ENCODE data around the gene SOHLH1.

DNA sequence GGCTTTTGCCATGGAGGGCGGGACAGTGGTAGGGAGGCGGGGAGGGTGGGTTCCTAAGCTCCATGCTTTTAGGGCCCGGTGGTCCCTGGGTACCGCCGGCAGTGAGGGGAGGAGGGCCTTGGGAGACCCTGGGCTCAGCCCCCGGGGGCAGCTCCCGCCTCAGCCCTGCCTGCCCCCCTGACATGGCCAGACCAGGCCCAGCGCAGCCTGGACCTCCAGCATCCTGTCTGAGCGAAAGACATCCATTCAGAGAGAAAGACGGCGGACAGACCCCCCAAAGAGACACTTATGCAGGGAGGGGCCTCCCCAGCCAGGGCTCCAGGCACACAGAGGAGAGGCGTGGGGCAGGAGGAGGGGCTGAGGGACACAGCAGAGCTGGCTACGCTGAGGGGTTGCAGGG is 48.0 kb upstream of the SOHLH1 start:
- TF ChIP-seq EZH2 (optimal IDR thresholded peaks at IDR 0.05; ENCODE audit: low read depth, low read length) = no peak
- TF ChIP-seq, protein P1, sequence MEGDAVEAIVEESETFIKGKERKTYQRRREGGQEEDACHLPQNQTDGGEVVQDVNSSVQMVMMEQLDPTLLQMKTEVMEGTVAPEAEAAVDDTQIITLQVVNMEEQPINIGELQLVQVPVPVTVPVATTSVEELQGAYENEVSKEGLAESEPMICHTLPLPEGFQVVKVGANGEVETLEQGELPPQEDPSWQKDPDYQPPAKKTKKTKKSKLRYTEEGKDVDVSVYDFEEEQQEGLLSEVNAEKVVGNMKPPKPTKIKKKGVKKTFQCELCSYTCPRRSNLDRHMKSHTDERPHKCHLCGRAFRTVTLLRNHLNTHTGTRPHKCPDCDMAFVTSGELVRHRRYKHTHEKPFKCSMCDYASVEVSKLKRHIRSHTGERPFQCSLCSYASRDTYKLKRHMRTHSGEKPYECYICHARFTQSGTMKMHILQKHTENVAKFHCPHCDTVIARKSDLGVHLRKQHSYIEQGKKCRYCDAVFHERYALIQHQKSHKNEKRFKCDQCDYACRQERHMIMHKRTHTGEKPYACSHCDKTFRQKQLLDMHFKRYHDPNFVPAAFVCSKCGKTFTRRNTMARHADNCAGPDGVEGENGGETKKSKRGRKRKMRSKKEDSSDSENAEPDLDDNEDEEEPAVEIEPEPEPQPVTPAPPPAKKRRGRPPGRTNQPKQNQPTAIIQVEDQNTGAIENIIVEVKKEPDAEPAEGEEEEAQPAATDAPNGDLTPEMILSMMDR (IDR thresholded peaks at IDR 0.05; ENCODE audit: low read length) = no peak
